Astrocyte (in vitro differentiated cells and primary cell): ENCODE data around the gene GABBR1.

Experiments
- CTCF ChIP-seq: IDR thresholded peaks from 2 replicates; pipeline ENCODE4 v1.5.1; 2011; ENCODE audit warnings: low read depth, mild to moderate bottlenecking, inconsistent platforms, low read length, moderate library complexity; ENCODE audit not compliant: insufficient read depth
- EZH2 ChIP-seq: IDR thresholded peaks from 2 replicates; pipeline ENCODE4 v1.6.1; 2012; ENCODE audit warnings: mild to moderate bottlenecking, low read length, inconsistent platforms; ENCODE audit not compliant: insufficient read depth

DNA sequence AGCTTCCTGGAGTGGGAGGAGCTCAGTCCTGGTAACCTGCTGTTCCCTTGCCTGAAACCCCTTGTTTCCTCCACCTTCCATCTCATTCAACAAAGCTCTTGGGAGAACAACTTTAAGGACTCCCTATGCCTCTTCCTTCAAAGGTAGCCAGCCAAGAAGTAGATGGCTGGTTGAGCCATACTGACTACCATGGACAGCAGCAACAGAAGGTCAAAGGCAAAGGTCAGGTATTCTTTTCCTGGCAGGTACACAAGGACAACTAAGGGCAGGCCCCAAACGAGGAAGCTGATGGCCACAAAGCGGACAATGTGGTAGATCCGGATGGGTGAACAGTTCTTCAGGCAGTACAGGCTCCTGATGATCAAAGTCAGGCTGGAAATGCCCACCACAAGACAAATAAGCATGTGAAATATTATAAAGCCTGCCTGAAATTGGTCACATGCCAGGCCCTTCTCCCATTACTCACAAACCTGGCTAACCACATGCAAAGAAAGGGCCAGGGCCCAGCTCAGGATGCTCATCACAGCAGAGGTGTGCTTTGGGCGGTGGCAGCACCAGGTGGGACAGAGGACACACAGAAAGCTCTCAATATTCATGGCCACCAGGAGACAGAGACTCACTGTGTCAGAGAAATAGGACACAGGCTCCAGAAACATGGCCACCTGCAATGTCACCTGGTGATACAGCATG, 95.1 kb downstream of the GABBR1 start:
- no peak for TF ChIP-seq CTCF
- no peak for TF ChIP-seq EZH2
